ENCODE results near the gene CIB4. TPM values are rescaled to one million over a fixed set of nuclear protein-coding genes. Genes with fewer than 3 reads are reported as not detected.
A peak's percentile ranks its signal among the peaks of the same experiment; 100 is the strongest.

The CIB4 gene
- total and polyA plus RNA-seq, 2 experiments from 2014 or later = not detected

- H4K20me1 ChIP-seq (ENCODE audit: insufficient read depth, poor library complexity, severe bottlenecking) = no peaks in the 10 kb centered on the region
- H3K4me3 ChIP-seq = no peak overlapping the region
- TF ChIP-seq CTCF (IDR thresholded peaks at IDR 0.05; ENCODE audit: poor library complexity) = no peak
- TF ChIP-seq EZH2 (IDR thresholded peaks at IDR 0.05; ENCODE audit: borderline replicate concordance) = no peak
- TF ChIP-seq EZH2phosphoT487 (IDR thresholded peaks at IDR 0.05; ENCODE audit: low read depth, severe bottlenecking, unreplicated experiment) = no peak
- H3K4me2 ChIP-seq = no peak overlapping the region
- H3K79me2 ChIP-seq = no peaks in the 10 kb centered on the region
- no peaks in the 10 kb centered on the region for H3K27me3 ChIP-seq
- no peaks in the 10 kb centered on the region for H3K9me3 ChIP-seq (ENCODE audit: low read depth)
- H3K27ac ChIP-seq = peak overlapping the region; percentile 86
- peaks cover 82% of the 10 kb centered on the region for H3K4me1 ChIP-seq (ENCODE audit: insufficient read depth)
- DNase-seq (ENCODE audit: low spot score) = no peak
- no peaks in the 10 kb centered on the region for H3K36me3 ChIP-seq (replicated peaks; ENCODE audit: insufficient read depth, low read depth)
- 60% methylated on average over 7 of the region's 7 CpGs for WGBS (ENCODE audit: low lambda C conversion rate, missing lambda C conversion rate)
- H3K9me2 ChIP-seq (replicated peaks; ENCODE audit: insufficient read depth) = no peaks in the 10 kb centered on the region
- H2AFZ ChIP-seq = no peak overlapping the region
Measured at GRCh38 chr2:26610504-26611335, 30.4 kb downstream of the CIB4 start.

GRCh38 chr2:26609839-26610277 is 31.3 kb downstream of the CIB4 start:
- no peak for DNase-seq (ENCODE audit: low spot score)
- H3K27ac ChIP-seq = peak overlapping the region; percentile 86

GRCh38 chr2:26609205-26609631 is 31.9 kb downstream of the CIB4 start:
- Histone ChIP-seq H4K20me1 (ENCODE audit: insufficient read depth, poor library complexity, severe bottlenecking) (no peaks in the 10 kb centered on the region), H3K36me3 (replicated peaks; ENCODE audit: insufficient read depth, low read depth) (no peaks in the 10 kb centered on the region), H3K79me2 (no peaks in the 10 kb centered on the region), H2AFZ (peak overlapping the region; percentile 47), H3K9me2 (replicated peaks; ENCODE audit: insufficient read depth) (no peaks in the 10 kb centered on the region), H3K4me3 (no peak overlapping the region), H3K27me3 (no peaks in the 10 kb centered on the region), H3K4me1 (ENCODE audit: insufficient read depth) (peaks cover 69% of the 10 kb centered on the region), H3K4me2 (no peak overlapping the region), H3K9me3 (ENCODE audit: low read depth) (no peaks in the 10 kb centered on the region), H3K27ac (peak overlapping the region; percentile 86)
- no peak for DNase-seq (ENCODE audit: low spot score)
- WGBS (ENCODE audit: low lambda C conversion rate, missing lambda C conversion rate) = 62% methylated on average over 7 of the region's 7 CpGs
- no peak for TF ChIP-seq EZH2phosphoT487 (IDR thresholded peaks at IDR 0.05; ENCODE audit: low read depth, severe bottlenecking, unreplicated experiment)
- no peak for TF ChIP-seq EZH2 (IDR thresholded peaks at IDR 0.05; ENCODE audit: borderline replicate concordance)
- TF ChIP-seq CTCF (IDR thresholded peaks at IDR 0.05; ENCODE audit: poor library complexity) = no peak

More at GRCh38 chr2:26609839-26610277, 31.3 kb downstream of the CIB4 start:
- no peaks in the 10 kb centered on the region for H3K9me2 ChIP-seq (replicated peaks; ENCODE audit: insufficient read depth)
- H3K27me3 ChIP-seq = no peaks in the 10 kb centered on the region
- H3K4me1 ChIP-seq (ENCODE audit: insufficient read depth) = peaks cover 76% of the 10 kb centered on the region
- no peak for TF ChIP-seq CTCF (IDR thresholded peaks at IDR 0.05; ENCODE audit: poor library complexity)
- H4K20me1 ChIP-seq (ENCODE audit: insufficient read depth, poor library complexity, severe bottlenecking) = no peaks in the 10 kb centered on the region
- no peaks in the 10 kb centered on the region for H3K9me3 ChIP-seq (ENCODE audit: low read depth)
- H2AFZ ChIP-seq = peak overlapping the region; percentile 47
- H3K4me3 ChIP-seq = no peak overlapping the region
- 50% methylated on average over 10 of the region's 10 CpGs for WGBS (ENCODE audit: low lambda C conversion rate, missing lambda C conversion rate)
- no peaks in the 10 kb centered on the region for H3K79me2 ChIP-seq
- H3K4me2 ChIP-seq = no peak overlapping the region
- H3K36me3 ChIP-seq (replicated peaks; ENCODE audit: insufficient read depth, low read depth) = no peaks in the 10 kb centered on the region

All from hepatocyte (in vitro differentiated cells).